GM19238 (cell line): ENCODE results near the gene IL17F.
A peak's percentile ranks its signal among the peaks of the same experiment; 100 is the strongest.

Experiments used
- DNase-seq: peaks from one replicate; pipeline ENCODE4 v3.0.0; 2011; ENCODE audit warnings: low spot score; ENCODE audit not compliant: insufficient read length

IL17F gene

DNA sequence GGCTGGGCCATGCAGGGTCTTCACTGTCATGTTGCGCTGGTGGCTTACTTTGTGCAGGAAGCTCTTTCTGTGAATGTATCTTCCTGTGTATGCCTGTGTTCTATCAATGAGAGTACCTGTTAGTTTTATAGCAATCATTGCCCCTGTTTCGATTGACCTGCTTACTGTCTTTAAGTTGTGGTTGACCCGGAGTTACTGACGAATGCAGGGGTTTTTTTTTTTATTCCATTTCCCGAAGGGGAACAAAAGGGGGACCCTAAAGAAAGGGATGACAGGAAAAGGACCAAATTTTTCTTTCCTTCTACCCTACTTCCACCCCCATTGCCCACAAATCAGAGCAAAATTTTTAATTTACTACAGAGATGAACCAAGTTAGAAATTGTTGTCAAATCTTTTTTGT lies at the start of gene IL17F:
TSS of gene IL17F (minus strand) at position 101 of the 400 bp plus-strand sequence. CDS start at position 30, 71 bp downstream.
- DNase-seq: no peak

DNA sequence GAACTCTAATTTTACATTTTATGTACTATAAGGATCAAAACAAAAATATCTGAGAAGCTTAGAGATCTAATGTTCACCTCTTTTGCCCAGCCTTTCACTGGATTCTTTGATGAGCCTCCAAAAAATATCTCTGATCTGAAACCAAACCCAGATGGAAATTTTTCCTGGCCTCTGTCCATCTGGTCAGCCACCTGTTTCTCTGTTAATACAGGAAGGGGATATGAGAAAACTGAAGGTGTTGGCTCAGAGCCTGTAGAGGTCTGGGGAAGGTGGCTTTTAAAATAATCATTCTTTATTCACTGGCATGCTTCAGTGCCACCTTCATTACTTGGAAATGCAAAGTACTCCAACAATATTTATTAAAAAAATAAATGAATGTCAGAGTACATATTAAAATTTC lies 48.8 kb upstream of the IL17F start:
- no peak for DNase-seq

DNA sequence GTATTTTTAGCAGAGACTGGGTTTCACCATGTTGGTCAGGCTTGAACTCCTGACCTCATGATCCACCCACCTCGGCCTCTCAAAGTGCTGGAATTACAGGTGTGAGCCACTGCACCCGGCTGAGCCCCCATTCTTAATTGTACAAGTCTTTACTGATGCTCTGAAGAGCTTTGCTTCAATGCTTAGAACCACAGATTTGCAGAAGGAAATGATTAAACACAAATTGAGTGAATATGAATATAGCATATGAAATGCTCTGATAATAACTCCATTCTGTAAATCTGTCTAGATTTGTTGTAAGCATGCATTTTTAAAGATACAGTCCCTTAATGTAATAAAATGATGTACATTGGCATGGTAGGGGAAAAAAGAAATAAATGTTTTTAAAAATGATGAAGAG lies 44.5 kb upstream of the IL17F start:
- no peak for DNase-seq

DNA sequence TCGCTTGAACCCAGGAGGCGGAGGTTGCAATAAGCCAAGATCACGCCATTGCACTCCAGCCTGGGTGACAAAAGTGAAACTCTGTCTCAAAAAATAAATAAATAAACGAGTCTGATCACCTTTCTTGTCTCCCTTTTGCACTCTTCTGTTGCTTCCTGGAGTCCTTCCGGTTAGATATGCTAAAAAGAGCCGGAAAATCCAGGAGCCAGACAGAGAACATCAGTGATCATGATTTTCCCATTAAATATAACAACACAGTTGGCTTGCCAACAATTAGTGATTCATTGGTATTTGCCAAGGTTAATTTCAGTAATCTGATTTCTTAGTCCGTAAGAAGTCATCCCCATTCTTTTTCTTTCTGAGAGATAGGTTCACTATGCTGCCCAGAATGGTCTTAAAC lies 43.9 kb upstream of the IL17F start:
- DNase-seq: no peak

DNA sequence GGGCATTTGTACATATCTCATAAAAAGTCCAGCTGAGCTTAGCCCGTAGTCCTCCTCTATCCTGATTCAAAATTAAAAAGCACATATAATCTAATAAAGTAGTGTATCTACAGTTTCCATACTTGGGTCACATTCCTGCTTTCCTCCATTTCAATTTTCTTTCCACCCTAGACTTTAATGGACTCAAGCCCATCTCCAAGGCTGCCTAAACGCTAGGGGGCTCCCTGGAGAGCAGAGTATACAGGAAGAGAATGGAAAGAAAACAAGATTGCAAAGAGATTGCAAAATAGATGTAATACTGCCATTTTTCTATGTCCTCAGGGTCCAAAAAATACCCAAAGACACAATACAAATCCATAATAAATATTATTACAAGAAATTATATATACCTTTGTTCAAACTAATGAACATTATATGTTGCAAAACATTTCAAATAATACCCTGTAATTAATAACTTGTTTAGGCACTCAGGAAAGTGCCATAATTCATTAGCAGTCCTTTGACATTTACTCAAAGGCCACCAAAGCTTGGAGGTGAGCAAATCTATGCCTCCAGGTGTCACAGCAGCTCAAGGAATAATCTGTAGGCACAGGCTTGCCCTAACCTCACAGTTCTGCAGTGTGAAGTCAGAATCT lies 42.6 kb upstream of the IL17F start:
- DNase-seq: no peak

DNA sequence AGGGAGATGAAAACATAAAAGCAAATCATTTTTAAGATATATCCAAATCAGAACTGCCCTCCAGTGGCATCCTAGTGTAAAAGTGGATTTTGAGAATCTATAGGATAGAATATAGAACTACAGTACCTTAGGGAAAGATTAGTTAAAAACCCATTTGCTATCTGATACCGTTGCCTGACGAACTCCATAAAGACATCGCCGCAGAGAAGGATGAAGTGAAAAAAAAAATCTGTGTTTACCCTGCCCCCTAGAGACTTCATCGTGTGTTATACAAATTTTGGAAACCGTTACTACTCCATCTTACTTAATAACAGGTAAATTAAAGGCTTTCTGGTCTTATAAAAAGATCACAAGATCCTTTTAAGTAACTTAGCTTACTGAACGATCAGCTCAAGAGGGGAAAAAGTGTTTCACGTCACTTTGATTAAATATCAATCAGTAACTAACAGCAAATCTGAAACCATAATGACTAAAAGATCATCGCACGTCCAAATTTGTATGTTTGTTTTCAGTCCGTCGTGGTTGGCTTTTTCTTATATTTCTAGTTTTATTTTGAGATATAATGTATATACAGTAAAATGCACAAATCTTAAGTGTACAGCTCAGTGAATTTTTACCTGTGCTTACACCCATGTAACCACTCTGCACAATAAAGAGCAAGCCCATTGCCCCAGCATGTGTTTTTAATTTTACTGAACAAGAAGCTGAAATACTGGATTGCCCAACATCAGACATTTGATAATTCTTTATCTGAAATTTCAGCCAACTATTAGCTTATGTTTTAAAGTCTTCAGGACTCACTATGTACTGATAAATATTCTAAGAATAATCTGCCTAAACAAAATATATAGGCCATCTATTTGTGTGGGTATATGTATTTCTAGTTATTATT lies 41.1 kb upstream of the IL17F start:
- DNase-seq: no peak

DNA sequence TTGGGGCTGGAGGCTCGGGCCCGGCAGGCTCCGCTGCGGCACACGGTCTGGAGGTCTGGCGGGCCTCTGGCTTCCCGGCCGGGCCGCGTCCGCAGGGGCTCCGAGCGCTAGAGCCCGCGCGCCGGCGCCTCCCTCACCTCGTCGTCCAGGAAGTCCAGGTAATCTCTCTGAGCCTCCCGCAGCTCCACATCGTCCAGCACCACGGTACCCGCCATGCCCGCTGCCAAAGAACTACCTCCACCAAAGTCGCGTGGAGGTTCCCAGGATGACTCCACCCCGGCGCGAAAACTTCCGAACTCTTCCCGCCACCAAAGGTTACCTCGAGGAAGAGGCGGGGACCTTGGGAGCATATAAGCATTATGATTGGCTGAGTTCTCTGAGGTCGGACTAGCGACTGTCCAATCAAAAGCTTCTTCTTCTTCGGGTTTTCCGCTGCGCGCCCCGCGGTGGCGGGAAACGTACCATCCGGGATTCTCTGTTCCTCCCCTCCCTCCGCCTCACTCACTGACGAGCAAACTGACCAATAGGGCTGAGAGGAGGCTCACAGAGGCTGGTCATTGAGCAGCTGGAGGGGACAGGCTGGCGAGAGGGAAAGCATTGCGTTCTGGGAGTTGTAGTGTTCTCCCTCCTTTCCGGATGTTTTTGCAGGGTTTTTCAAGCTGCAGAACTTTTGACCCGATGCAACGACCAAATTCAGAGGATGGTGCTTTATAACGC lies 40.3 kb upstream of the IL17F start, which contains the start of gene MCM3:
TSS of gene MCM3 (minus strand) at position 283 of the 717 bp plus-strand sequence. CDS start at position 215, 68 bp downstream.
- peak; percentile 90 for DNase-seq

DNA sequence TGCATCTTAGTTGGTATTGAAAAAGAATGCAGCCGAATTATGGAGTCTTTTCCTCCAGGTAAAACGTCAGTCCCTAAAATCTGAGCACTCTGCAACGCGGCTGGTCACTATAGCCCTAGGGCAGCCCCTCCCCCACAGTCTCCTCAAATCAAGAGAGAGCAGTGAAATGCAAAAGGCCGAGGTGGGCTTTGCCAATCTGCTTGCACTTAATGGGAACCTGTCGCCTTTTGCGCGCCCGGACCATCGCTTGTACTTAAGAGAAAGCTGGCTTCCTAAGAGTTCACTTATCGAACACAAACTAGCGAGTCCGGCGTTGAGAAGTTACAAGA lies 39.8 kb upstream of the IL17F start:
- no peak for DNase-seq

DNA sequence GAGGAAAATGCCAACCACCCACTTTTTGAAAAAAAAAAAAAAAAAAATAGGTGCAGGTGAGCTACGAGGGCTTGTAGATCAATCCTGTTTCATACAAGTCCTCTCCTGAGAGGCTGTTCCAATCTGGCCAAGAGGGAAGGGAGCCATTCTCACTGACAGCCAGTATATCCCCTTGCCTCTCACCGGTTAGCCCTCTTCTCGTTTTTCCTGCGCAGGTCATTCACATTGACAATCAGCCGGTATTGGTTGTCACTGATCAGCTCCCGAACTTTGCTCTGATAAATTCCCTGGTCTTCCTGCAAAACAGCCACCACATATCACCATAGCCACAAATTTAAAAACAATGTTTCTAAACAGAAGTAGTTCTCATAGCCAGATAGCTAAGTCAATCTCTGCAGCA lies 38.8 kb upstream of the IL17F start:
- no peak for DNase-seq

DNA sequence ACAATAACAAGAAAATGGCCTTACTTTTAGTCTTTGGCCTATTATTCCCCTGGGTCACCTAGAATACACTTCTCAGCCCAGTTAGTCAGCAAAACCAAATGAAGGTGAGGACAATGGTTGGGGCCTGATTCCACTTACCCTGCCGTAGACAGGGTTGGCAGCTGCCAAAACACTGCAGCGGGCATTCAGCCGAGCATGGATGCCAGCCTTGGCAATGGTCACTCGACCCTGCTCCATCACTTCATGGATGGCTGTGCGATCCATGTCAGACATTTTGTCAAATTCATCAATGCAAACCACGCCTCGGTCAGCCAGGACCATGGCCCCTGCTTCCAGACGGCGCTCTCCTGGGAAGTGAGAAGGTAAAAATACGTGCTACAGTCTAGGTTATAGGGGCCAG lies 31.8 kb upstream of the IL17F start:
- no peak for DNase-seq

DNA sequence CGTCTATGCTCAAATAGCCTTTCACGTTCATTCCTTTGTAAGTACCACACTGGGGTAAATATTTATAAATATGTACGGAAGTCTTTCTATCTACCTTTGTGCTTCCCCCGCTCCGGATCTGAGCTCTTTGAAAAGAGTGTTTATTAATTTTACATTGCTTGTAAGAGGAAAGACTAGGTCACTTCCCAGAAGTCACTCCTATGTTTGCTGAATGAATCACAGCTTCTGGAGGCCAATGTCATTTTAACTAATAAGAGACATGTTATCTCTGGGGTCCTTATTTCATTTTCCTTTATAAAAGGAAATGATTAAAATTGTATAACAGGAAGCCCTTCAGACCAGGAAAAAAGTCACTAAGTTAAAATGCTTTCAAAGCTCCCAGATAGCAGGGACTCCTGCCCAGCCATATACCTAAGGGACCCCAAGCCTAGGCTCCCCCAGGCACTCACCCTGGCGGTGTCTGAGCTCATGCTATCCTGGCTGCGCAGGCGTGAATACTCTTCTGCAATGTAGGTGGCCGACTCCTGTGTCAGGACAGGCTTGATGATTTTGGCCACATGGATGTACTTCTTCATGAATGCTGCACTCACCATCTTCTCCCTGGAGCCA lies 27.7 kb upstream of the IL17F start:
- no peak for DNase-seq

DNA sequence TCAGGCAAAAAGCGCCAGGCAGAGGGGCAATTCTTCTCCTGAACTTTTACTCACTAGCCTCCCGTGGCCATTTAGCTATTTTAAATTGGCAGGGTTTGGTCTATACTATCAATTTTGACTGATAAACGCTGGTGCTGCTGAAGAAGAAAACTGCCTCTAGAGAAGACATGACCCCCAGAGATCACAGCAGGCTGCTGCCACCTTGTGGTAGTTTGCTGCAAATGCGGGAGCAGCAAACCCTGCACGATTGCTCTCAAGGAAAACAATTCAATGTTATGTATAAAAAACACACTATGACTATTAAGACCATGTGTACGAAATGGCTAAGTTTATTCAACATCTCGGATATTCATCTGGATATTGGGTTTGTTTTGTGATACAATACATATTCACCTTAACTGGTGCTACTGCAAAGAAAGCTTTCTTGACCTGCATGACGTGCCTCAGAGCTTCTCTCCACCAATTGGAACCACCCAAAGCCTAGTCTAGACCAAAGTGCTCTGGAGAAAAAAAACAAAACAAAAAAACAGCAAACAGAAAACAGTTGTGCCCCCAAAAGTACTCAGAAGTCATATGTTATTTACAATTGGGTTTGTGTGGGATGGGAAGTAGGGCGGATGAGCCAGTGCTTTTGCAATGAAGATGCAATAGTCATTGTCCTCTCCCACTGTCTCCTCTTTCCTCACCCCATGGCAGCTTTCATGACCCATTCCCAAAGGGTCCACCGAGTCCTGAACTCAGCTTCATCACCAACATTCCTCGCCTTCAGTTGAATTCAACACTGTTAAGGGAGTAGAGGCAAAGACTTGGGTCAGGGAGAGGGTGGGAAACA lies 19.6 kb upstream of the IL17F start:
- peak; percentile 30 for DNase-seq

DNA sequence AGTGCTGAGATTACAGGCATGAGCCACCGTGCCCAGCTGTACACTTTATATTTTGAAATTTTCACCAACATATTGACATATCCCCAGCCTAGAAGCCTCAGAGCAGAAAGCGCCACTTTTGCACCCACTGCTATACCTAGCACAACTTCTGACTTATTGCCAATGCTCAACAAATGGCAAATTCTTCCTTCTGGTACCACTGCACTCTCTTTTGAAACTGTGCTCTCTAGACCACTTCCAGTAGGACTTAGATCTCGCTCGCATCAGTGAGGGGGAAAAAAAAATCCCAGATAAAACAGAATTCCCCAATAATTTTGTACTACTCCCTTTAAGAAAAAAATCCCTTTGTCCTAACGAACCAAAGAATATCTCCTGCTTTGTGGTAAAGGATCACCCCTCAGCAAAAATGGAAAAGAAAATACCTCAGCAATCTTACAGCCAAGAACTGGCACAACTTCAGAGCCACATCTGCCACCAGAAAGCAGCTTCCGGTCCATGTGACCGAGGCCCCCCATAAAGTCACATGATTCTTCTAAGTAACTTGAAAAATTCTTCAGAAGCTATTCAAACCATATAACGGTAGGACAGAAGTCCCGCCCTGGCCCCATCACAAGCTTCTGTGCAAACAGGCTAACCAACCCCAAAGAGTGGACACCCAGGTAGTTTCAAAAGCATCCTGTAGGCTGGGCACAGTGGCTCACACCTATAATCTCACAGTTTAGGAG lies 18.5 kb upstream of the IL17F start:
- no peak for DNase-seq

DNA sequence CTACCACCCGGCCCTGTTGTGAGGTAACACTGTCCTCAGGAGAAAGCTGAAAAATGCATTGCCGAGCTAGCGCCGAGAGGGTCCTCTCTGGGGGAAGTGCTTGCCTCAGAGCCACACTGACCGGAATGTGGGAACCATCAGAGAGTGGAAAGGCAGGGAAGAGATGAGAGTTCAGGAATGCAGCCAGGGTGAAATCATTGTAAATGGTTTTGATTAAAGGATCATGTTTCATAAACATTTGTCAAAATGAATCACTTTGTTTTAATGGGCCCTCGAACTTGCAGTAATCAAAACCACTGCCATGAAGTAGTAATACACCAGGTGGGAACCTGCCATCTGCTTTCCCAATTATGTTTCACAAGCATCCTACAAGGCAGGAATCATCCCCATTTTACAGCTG lies 16.9 kb upstream of the IL17F start:
- no peak for DNase-seq

DNA sequence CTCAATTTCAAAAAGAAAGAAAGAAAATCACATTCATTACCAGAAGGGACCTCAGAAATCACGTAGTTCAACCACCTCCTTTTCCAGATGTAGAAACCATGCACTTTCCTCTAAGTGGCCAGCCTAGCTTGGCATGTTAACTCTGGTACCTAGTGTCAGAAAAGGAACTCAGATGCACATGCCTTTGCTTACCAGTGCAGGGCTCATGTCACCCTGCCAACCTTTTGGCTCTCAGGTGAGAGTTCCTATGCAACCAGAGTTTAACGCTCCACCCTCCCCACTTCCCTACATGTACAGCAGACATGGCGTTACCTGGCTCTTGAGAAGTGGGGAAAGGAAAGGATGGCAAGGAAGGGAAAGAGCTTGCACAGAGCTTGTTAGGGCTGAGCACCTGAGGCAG lies 16.3 kb upstream of the IL17F start:
- no peak for DNase-seq

DNA sequence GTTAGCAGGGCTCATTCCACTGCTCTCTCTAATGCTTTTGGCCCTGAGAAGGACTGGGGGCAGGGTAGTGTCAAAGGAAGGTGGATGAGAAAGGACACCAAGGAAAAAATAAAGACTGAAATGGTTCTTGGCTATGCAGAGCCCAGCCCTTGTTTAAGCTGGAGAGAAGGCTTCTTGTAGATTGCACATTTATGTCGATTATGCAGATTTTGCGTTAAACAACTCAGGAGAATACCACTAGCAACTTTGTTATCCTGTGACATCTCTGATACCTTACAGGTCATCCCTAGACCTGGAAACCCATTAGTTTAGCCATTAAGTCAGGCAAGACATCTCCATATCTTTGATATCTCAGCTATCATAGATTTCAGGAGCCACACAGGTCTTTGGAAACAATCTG lies 11.1 kb upstream of the IL17F start:
- DNase-seq: no peak

DNA sequence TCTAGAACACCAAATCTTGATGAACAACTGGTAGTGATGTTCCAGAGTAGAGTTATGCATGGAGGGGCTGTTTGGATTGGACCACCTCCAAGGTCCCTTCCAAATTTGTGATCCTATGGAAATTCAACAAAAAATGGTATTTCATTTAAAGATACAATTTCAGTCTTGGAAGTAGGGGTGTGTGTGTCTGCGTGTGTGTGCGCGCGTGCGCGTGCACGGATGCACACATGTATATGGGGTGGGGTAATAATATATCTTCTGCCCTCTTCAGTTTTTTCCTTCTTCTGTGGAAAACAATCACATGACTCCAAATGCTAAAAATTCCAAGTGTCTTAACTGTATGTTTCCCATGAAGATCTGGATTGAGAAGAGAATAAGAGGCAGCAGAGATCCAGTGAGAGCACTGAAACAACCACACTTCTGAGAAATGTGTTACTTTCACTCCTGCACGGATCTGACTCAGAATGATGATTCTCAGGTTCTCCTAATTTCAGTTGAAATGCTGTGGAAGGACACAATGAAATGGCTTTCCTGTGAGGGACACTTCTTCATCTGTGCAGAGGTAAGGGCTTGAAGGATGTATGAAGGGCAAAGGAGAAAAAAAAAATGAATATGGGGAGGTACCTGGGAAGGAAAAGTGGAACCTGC lies 10.6 kb upstream of the IL17F start:
- DNase-seq: no peak

DNA sequence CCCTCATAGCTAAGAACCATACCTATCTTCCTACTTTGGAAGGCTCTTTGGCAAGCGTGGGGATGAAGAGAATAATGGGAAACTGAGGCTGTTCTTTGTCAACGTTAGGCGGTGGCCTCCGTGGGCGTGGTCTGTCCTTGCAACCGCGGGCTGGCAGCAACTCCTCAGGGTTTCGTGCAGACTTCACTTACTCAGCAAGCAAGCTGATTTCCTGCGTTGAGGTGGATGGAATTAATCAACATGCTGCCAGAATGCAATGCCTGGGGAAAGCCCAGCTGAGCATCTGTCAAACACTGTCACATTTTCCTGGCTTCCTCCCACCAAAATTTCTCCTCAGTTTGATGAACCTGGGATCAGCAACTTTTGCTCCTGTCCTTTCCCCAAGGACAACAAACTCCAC lies 9.2 kb upstream of the IL17F start:
- DNase-seq: no peak

DNA sequence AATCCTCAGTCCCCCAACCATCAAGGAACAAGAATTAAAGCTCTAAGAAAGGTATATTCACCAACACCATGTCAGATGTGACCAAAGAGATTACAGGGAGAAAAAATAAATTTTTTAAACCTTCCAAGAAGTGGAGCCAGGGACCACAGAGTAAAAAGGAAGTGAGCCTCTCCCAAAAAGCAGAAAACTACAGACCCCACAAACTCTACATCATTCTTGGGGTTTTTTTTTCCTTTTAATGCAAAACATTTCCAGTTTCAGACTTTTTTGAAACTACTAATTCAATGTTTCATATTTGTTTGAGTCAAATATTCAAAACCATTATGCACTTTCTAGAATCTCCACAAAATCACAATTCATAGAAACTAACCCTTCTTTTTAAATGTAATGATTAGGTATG lies 6.8 kb upstream of the IL17F start:
- DNase-seq: no peak

DNA sequence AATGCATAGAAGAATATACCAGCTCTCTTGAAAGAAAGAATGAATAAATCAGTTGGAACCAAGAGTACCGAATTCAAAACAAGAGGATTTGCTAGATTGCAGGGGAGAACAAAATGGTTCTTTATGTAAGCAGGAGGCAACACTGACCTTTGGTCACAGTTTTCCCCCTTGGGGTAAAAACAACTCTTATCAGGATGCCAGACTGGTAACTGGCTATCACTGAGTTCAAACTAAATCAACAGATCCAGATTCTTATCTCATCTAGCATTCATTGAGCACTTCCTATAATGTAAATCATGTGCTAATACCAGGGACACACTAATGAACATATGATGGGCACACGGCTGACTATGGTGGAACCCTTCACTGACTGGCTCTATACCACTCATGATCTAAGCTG lies 4.8 kb upstream of the IL17F start:
- no peak for DNase-seq
